G401.6 (cell line): ENCODE measurements around the gene A3GALT2.
"Not testable (repeated sequence)": the region's sequence is repeated elsewhere in the genome, so short reads cannot be mapped to it uniquely, and the experiment has no call there.

Experiments
- FAIRE-seq: peaks from 2 replicates; lab custom pipeline; 2012; peaks lifted over from hg19 to GRCh38; lab: Jason Lieb, UNC

A3GALT2 gene

DNA sequence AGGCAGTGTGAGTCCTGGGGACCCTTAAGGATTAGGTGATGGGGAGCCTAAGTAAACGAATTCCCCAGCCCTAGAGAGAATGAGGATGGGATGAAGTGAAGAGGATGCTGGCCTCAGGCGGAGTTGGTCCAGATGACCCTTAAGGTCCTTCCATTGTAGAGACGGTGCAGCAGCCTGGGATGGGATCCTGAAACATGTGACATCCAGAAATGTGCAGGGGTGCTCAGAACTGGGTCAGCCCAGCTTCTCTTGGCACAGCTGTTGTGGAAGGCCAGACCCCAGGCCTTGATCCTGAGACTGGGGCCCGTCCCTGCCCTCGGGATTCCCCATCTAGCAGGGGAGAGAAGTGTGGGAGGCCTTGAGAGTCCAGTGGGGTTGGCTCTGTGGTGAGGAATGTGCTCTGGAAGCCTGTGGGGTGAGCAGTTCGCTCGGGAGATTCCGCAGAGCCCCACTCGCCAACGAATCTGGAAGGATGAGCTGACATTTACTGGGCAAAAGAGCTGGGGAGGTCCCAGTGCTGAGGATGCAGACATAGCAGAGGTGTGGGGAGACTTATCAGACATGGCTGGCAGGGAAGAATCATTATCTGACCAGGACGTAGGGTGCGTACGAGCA lies 28.1 kb downstream of the A3GALT2 start:
- no peak for FAIRE-seq

- FAIRE-seq, result not testable (repeated sequence)
Measured at GRCh38 chr1:33290615-33291014, 30.3 kb downstream of the A3GALT2 start.

DNA sequence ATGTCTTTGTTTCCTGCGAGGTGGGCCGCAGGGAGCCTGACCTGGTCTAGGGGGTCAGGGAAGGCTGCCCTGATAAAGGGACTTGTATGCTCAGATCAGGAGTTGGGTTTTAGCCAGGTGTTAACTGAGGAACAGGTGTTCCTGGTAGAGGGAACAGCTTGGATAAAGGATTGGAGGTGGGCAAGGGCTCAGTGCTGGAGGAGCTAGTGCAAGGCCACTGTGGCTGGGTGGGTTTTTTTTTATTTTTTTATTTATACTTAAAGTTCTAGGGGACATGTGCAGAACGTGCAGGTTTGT lies 31.1 kb downstream of the A3GALT2 start:
- no peak for FAIRE-seq

DNA sequence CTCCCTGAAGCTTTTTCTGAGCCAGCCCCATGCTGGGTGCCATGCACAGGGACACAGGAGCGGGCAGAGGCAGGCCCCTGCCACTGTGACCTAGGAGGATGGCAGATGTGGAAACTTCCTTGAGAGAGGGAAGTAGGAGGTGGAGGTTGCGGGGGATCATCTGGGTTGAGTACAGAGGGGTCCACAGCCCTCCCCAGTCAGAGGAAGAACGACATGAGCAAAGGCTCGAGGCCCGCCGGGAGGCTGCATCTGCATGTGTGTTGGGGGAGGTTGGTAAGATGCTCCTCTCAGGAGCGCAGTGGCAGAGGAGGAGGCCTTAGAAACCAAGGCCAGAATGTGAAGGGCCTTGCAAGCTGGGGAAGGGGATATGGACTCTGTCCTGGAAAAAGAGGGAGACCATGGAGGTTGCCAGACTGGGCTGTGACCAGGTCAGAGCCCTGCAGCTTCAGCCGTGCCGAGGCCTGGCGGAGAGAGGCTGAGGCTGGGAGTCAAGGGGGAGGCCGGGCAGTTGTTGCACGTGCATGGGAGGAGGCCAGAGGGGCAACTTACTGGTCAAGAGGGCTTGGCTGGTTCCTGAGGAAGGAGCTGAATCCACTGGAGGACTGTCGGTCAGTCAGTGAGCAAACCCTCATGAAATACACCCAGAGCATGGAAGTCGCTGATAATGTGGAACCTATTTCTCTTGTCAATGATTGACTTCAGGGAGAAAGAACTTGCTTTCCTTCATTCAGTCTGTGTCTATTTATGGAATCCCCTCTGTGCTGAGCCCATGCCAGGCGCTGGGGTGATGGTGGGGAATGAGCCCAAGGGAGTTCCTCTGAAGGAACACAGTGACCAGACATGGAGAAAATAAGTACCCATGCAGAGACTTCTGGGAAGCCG lies 31.7 kb downstream of the A3GALT2 start:
- no peak for FAIRE-seq

- no peak for FAIRE-seq
Measured at GRCh38 chr1:33287317-33287716, 33.6 kb downstream of the A3GALT2 start.

- FAIRE-seq, result no peak
Measured at GRCh38 chr1:33286451-33287185, 34.3 kb downstream of the A3GALT2 start.

DNA sequence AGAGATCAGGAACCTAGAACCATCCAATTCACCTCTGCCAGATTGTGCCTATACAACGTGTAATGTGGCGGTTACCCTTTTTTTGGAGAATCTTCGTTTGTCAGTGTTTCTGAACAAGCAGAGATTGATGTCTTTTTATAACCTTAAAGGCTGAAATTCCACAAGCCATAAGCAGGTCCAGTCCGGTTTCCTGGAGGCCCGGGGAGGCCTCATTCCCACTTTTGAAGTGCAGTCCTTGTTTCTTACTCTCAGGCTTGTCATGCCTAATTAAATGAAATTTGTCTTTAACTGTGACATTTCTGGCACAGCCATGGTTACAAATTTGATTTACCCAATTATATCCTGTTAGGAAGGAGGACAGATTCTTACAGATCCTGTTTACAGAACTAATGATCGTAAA lies 36.8 kb downstream of the A3GALT2 start:
- no peak for FAIRE-seq

- no peak for FAIRE-seq
Measured at GRCh38 chr1:33282791-33283190, 38.1 kb downstream of the A3GALT2 start.

GRCh38 chr1:33281554-33282303 lies 39.2 kb downstream of the A3GALT2 start:
- no peak for FAIRE-seq

DNA sequence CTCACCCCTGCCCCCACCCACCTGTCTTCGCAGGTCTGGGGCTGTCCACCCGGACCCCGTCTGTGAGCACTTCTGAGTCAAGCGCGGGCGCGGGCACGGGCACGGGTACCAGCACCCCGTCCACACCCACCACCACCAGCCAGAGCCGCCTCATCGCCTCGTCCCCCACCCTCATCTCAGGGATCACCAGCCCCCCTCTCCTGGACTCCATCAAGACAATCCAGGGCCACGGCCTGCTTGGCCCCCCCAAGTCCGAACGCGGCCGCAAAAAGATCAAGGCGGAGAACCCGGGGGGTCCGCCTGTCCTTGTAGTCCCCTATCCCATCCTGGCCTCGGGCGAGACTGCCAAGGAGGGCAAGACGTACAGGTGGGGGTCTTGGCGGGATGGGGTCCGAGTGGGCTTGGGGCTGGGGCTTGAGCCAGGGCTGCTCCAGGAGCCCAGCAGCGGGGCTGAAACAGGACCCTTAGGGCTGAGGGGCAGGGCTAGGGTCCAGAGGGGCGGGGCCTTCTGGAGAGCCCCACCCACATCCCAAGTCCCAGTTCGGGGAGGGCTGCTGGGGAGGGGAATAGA lies 40.7 kb downstream of the A3GALT2 start:
- FAIRE-seq, result no peak

GRCh38 chr1:33277488-33278084 lies 43.3 kb downstream of the A3GALT2 start:
- no peak for FAIRE-seq

GRCh38 chr1:33276573-33277298 lies 44.2 kb downstream of the A3GALT2 start:
- FAIRE-seq, result no peak

GRCh38 chr1:33275706-33276572 lies 45.0 kb downstream of the A3GALT2 start:
- FAIRE-seq, result no peak

GRCh38 chr1:33275195-33275594 lies 45.7 kb downstream of the A3GALT2 start:
- FAIRE-seq, result no peak

DNA sequence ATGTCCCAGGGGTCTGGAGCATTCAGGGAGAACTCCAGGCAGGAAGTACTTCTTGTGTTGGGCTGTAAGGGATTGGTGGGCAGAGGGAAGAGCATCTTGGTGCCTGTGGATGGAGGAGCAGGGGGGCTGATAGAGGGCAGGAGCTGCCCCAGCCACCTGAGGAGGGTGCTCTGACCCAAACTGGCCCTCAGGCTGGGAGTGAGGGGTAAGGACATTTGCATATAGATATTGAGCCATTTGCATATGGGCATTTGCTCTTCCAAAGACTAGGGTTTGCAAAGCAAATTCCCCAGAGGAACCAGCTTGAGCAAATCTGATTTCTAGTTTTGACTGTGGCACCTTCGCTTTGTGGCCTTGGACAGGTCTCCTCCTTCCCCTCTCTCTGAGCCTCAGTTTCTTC lies 46.5 kb downstream of the A3GALT2 start:
- FAIRE-seq, result no peak

- FAIRE-seq, result no peak
Measured at GRCh38 chr1:33273961-33274371, 46.9 kb downstream of the A3GALT2 start.

- FAIRE-seq, result no peak
Measured at GRCh38 chr1:33273406-33273805, 47.5 kb downstream of the A3GALT2 start.

GRCh38 chr1:33272930-33273329 lies 48.0 kb downstream of the A3GALT2 start:
- no peak for FAIRE-seq

DNA sequence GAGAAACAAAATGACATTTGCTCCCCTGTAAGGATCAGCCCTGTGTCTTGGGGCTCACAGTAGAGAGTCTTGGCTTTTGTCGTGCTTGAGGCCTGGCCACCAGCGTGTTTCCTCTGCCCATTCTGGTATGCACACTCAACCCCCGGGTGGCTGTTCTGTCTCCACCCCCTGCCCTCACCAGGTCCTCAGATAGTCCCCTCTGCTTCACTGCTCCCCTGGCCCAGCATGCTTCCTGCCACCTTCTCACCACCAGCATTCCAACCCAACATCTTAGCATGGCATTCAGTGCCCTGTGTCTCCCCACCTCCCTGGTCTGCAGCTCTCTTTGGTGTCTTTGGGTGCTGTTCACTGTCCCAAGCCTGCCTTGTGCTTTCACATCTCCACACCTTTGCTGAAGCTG lies 48.4 kb downstream of the A3GALT2 start:
- no peak for FAIRE-seq
